ENCODE measurements around the gene MMP8. TPM values are rescaled to one million over a fixed set of nuclear protein-coding genes. Genes with fewer than 3 reads are reported as not detected.

The MMP8 gene
- polyA plus RNA-seq, 5 donors = 0.05 to 0.26 (median 0.16) TPM; not detected in 1

Other genes starting within 250 kb of the MMP8 start
- gene MMP7, start 194.2 kb downstream of the MMP8 start, polyA plus RNA-seq (ENCODE audit: insufficient read depth in 1 of 5, insufficient read length in 5 of 5, low replicate concordance in 1 of 5) = under 1 TPM in 4 of 5 donors, not detected in 1; 0.38 to 0.84 (median 0.70) TPM
- not detected for gene MMP20, start 99.6 kb downstream of the MMP8 start, polyA plus RNA-seq (ENCODE audit: insufficient read depth in 1 of 5, insufficient read length in 5 of 5, low replicate concordance in 1 of 5)
- not detected for gene MMP27, start 19.2 kb downstream of the MMP8 start, polyA plus RNA-seq (ENCODE audit: insufficient read depth in 1 of 5, insufficient read length in 5 of 5, low replicate concordance in 1 of 5)
- 1 to 10 TPM in 3 of 5 donors, under 1 TPM in 2; 0.45 to 2.4 (median 1.8) TPM for gene MMP10, start 55.7 kb upstream of the MMP8 start, polyA plus RNA-seq (ENCODE audit: insufficient read depth in 1 of 5, insufficient read length in 5 of 5, low replicate concordance in 1 of 5)
- gene MMP1, start 73.2 kb upstream of the MMP8 start, polyA plus RNA-seq (ENCODE audit: insufficient read depth in 1 of 5, insufficient read length in 5 of 5, low replicate concordance in 1 of 5) = 1 to 10 TPM; 1.2 to 8.3 (median 2.9) TPM
- not detected for gene MMP3, start 118.7 kb upstream of the MMP8 start, polyA plus RNA-seq (ENCODE audit: insufficient read depth in 1 of 5, insufficient read length in 5 of 5, low replicate concordance in 1 of 5)
- gene MMP12, start 150.0 kb upstream of the MMP8 start, polyA plus RNA-seq (ENCODE audit: insufficient read depth in 1 of 5, insufficient read length in 5 of 5, low replicate concordance in 1 of 5) = not detected
- gene MMP13, start 230.8 kb upstream of the MMP8 start, polyA plus RNA-seq (ENCODE audit: insufficient read depth in 1 of 5, insufficient read length in 5 of 5, low replicate concordance in 1 of 5) = under 1 TPM in 2 of 5 donors, not detected in 3; 0.06 to 0.10 TPM